Fibroblast of pulmonary artery (primary cell): ENCODE measurements around the gene DENND4B.

Source experiments
- DNase-seq: peaks from one replicate; pipeline ENCODE4 v3.0.0-alpha.2; 2010; ENCODE audit warnings: low read depth
- H3K4me3 ChIP-seq: replicated peaks from 2 replicates; pipeline ENCODE4 v1.5.1; 2011; ENCODE audit warnings: low read depth, mild to moderate bottlenecking, control low read depth, low read length, moderate library complexity
- TF ChIP-seq, protein P1 (sequence below): IDR thresholded peaks from 2 replicates; pipeline ENCODE4 v1.5.1; 2011; ENCODE audit warnings: mild to moderate bottlenecking, control low read depth, low read length, inconsistent platforms; ENCODE audit errors: missing control alignments

DENND4B gene

DNA sequence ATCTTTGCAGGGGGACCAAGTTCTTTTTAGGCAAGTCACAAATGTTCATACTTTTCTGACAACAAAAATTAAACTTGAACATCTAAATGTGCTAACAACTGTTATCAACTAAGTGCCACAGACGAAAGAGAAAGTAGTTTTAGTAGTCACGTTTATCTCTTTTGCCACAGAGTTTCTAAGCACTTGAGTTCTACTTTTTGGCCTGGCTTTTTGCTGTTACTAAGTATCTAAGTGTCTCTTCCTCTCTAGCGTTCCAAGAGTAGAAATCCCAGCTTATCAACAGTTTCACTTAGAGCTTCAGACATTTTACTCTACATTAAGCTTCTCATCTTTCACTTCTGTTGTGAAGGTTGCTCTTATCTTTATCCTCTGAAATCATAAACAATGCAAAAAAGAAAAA, 58.0 kb downstream of the DENND4B start:
- TF ChIP-seq, protein P1, sequence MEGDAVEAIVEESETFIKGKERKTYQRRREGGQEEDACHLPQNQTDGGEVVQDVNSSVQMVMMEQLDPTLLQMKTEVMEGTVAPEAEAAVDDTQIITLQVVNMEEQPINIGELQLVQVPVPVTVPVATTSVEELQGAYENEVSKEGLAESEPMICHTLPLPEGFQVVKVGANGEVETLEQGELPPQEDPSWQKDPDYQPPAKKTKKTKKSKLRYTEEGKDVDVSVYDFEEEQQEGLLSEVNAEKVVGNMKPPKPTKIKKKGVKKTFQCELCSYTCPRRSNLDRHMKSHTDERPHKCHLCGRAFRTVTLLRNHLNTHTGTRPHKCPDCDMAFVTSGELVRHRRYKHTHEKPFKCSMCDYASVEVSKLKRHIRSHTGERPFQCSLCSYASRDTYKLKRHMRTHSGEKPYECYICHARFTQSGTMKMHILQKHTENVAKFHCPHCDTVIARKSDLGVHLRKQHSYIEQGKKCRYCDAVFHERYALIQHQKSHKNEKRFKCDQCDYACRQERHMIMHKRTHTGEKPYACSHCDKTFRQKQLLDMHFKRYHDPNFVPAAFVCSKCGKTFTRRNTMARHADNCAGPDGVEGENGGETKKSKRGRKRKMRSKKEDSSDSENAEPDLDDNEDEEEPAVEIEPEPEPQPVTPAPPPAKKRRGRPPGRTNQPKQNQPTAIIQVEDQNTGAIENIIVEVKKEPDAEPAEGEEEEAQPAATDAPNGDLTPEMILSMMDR: no peak
- no peak overlapping the region for H3K4me3 ChIP-seq
- DNase-seq: peak; percentile 22

GRCh38 chr1:153886127-153886526, 60.4 kb downstream of the DENND4B start:
- TF ChIP-seq, protein P1: no peak
- no peak overlapping the region for H3K4me3 ChIP-seq

GRCh38 chr1:153883223-153883622, 63.3 kb downstream of the DENND4B start:
- no peak overlapping the region for H3K4me3 ChIP-seq
- TF ChIP-seq, protein P1: no peak
- no peak for DNase-seq

More at GRCh38 chr1:153886127-153886526, 60.4 kb downstream of the DENND4B start:
- no peak for DNase-seq

DNA sequence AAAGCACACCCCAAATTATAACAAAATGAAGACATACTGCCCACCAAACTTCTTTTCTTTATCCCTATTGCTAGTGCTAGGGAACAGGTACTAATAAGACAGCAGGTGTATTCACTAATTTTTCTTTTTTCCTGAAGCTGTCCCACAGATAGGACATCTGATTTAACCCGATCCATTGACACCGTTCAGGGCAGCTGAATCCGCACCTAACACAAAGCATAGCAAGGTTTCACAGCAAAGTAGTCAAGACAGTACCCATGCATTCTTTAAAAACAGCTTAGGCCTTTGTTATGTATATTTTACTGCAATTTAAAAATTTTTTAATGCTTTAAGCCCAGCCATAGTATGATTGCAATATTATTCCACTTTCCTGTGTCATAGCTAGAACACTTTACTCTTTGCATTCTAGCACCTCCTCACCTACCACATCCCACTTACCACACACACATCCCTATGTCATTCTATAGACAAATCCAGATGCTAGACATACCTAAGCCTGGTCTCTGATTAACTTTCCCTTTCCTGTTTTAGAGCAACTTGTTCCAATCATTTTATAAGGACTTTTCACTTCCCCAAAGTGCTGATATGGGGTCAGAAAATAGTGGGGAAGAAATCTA, 64.1 kb downstream of the DENND4B start:
- no peak for DNase-seq
- H3K4me3 ChIP-seq: no peak overlapping the region
- TF ChIP-seq, protein P1: no peak

- TF ChIP-seq, protein P1: no peak
- H3K4me3 ChIP-seq: peak overlapping the region; percentile 47
- peak; percentile 50 for DNase-seq
Measured at GRCh38 chr1:153881751-153882150, 64.8 kb downstream of the DENND4B start.

DNA sequence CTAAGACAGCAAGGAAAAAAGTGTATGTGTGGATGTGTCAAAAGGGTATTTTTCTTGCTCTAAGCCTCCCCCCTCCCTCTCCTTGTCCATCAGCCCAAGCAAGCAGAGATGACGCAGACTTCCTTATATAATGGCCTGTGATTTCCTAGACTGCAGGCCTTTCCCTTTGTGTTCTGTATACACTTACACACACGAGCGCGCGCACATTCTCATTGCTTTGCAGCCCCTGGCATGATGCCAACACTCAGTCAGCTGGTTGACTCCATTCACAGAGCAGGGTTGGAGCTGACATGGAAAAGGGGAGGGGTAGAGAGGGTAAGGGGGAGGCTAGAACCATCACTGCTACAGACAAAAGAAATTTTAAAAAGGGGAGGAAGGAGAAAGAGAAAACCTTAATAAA, 65.6 kb downstream of the DENND4B start:
- H3K4me3 ChIP-seq: peak overlapping the region; percentile 47

GRCh38 chr1:153880024-153880423, 66.5 kb downstream of the DENND4B start:
- no peak for DNase-seq
- TF ChIP-seq, protein P1: no peak
- no peak overlapping the region for H3K4me3 ChIP-seq

More for the DNA sequence above, 65.6 kb downstream of the DENND4B start:
- TF ChIP-seq, protein P1: no peak
- peak; percentile 98 for DNase-seq
